ENCODE results near the gene PCCB.
"Not testable (repeated sequence)": the region's sequence is repeated elsewhere in the genome, so short reads cannot be mapped to it uniquely, and the experiment has no call there.

Gene PCCB

GRCh38 chr3:136250059-136250902 lies at the start of gene PCCB:
TSS of gene PCCB (plus strand) at chr3:136250340. CDS start at chr3:136250376, 36 bp downstream.
- peak; percentile 86 for DNase-seq (ENCODE audit: low read depth)

DNA sequence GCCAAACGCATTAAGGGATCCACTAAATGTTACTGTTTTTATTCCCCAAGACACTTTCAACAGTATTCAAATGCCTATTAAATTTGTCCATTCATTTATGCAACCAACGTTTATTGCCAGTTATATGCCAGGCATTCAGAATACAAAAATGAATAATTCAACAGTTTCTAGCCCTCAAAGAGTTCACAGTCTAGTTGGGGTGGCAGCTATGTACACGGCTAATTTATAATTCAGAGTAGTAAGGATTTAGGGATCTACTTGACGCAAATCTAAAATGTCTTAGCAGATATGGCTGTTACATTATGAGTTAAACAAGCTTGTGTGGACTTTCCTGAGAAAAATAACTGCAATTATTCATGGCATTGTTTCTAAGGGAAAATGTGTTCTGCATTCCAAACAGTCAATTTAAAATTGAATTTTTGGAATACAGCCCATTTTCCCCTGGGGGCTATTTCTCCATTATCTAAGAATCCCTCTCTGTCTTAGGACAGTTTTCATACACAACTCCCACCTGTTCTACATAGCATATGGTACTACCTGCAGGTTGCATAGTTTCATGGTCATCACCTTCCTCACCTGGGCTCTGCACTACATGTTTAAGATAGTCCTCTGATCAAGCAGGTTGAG lies 42.5 kb upstream of the PCCB start:
- DNase-seq (ENCODE audit: low read depth) = no peak

- DNase-seq (ENCODE audit: low read depth) = no peak
Observed at GRCh38 chr3:136209921-136210320, 40.2 kb upstream of the PCCB start.

DNA sequence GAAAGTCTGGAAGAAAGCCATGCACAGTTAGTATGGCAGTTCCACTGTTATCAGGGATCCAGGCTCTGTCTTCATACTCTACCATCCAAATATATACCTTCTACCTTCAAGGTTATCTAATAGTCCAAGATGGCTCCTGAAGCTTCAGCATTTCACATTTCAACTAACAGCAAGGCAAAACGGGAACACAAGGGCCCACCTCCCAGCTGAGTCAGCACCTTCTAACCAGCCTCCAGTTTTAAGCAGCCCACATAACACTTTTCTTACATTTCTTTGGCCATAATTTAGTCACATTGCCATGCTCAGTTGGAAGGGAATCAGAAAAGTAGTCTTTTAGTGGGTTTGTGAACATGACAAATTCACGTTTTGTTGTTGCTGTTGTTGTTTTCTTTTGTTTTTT lies 38.6 kb upstream of the PCCB start:
- DNase-seq (ENCODE audit: low read depth) = no peak

DNA sequence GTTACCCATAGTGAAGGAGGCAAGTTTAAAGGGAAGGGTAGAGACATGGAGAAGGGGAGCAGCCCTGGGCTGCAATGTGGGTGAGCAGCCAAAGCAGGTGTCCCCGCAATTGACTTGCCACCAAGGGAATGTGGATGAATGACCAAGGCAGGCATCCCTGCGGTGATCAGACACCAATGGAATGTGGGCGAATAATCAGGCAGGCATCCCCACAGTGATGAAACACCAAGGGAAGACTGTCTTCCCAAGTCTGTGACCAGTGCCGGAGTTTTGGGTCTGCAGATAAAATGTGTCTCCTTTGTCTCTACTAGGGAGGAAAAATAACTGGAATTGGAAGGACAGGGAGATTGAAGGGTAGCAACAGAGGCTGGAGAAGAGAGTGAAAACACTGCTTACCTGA lies 27.4 kb upstream of the PCCB start:
- not testable (repeated sequence) for DNase-seq (ENCODE audit: low read depth)

DNA sequence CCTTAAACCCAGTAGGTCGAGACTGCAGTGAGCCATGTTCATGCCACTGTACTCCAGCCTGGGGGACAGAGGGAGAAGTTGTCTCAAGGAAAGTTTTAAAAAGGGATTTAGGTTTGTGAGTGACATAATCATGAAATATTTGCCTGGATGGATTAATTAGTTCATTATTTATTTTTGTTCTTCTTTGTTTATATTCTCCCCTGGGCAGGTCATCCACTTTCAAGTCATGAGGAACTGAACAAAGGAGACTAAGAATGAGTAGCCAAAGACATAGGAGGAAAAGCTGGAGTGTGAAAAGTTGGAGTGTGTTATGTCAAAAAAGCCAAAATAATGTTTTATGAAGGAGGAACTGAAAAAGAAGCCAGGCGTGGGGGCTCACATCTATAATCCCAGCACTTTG lies 17.7 kb upstream of the PCCB start:
- DNase-seq (ENCODE audit: low read depth) = no peak

DNA sequence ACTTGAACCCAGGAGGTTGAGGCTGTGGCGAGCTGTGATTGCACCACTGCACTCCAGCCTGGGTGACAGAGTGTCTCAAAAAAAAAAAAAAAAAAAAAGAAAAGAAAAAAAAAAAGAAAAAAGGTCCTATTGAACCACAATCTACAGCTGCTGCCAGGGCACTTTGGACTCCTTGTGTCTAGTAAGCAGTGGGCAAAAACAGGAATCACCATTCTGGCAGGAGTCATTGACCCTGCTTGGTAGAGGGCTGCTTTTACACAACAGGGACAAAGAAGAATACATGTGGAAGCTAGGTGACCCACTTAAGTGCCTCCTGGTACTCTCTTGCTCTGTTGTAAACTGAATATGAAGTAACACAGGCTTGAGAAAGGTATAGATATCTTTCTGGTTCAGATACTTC lies 14.6 kb upstream of the PCCB start:
- no peak for DNase-seq (ENCODE audit: low read depth)

DNA sequence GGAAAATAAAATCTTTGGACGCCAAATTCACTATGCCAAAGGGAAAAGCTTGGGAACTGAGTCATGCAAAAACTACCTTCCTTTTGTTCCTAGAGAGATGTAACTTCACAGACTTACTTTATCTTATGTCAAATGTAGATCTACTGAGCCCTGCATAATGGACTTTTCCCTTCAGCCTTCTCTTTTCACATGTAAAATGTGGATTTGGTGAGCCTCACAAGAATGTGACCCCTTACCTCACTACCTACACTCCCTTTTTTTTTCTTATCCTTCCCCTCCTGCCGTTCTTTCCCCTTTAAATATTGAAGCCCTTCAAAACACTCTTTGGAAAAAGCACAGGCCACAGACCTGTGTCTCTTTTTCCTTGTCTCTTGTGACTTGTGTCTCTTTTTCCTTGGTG lies 14.0 kb upstream of the PCCB start:
- DNase-seq (ENCODE audit: low read depth) = no peak

DNA sequence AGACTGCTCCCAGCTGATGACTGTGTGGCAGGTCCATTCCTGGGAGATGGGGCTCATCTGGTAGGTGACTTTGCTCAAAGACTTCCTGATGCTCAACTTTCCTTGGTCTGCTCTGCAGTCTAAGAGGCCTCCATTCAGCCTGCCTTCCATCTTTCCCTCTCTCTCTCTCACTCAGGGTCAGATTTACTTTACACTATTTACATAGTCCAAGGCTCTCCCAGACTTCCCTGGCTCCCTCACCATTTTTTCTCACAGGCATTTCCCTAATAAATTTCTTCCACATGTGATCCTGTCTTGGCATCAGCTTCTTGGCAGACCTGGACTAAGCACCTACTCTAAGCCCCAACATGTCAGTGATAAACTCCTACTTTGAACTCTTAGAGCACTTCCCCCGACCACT lies 13.0 kb upstream of the PCCB start:
- no peak for DNase-seq (ENCODE audit: low read depth)

- no peak for DNase-seq (ENCODE audit: low read depth)
Observed at GRCh38 chr3:136237961-136238649, 12.0 kb upstream of the PCCB start.

GRCh38 chr3:136239094-136239493 lies 11.0 kb upstream of the PCCB start:
- DNase-seq (ENCODE audit: low read depth) = no peak

DNA sequence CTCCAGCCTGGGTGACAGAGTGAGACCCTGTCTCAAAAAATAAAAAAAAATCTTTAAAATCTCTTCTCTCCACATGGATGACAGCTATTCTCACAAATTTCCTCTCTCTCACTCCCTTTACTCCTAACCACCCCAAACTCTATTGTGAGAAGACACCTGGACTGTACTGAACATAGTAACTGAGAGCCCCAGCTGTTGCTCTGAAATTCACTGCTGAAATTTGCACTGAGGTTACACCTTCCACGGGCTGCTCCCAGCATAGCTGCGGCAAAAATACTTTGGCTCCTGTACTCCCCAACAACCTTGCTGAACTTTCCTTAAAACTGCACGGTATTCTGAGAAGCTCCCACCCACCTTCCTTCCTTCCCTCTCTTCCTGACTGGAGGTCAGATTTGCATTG lies 4.4 kb upstream of the PCCB start:
- DNase-seq (ENCODE audit: low read depth) = no peak

GRCh38 chr3:136247436-136247835 lies 2.7 kb upstream of the PCCB start:
- DNase-seq (ENCODE audit: low read depth) = no peak

- no peak for DNase-seq (ENCODE audit: low read depth)
Observed at GRCh38 chr3:136247855-136248590, 2.1 kb upstream of the PCCB start.

DNA sequence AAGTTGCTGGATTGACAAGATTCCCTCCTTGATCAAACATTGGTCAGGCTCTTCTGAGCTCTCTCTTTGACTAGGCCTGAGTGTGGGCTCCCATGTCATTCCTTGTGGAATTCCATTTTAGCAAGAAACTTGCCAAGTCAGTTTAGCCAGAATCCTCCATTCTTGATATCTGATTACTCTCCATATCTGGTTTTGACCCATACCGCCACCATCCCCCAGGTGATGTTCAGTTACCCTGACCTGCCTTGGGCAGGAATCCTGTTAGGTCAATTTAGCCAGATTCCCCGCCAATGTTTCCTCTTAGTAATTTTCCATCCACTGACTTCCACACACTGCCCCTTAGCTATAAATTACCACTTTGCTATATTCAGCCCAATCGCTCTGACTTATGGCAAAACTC lies 1.0 kb upstream of the PCCB start:
- DNase-seq (ENCODE audit: low read depth) = no peak

GRCh38 chr3:136249593-136249992 lies 547 bp upstream of the PCCB start:
- DNase-seq (ENCODE audit: low read depth) = no peak

DNA sequence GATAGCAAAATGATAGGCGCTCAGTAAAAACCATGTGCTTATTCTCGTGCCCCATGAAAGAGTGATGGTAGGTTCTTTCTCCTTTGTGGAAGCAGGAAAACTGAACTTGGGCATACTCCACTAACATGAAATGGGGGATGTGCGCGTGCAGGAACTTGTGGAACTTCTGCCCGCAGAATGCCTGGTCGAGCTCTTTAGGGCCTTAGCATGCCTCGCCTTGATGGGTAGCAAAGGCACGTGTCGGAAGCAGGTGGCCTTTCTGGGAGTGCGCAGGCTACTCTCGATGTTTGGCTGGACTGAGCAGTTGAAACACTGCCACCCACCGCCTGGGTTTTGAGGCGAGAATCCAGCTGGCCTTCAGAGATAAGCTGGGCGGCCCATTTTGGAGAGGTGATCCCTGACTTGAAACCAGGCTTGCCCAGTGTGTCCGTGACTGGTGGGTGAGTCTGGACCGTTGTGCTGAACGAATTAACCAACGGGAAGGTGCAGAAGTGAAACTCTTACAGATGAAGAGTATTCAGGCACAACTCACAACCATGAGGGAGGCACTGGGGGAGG lies 842 bp downstream of the PCCB start:
- DNase-seq (ENCODE audit: low read depth) = no peak

DNA sequence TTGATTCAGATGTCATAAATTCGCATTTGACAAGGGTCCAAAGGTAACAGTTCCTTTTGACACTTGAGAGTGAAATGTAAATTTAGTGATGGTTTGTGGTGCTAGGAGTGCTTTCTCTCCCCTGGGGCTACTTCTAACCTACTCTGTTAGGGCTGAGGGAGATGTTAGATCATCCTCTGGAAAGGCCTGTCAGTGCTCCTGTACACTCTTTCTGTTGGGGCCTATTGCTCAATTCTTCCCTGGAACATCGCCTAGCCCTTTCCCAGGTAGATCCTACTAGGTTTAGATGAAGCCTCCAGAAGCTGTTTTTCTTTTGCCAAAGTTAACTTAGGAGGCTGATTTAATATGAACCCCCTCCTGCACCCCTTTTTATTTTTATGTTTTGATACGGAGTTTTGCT lies 1.4 kb downstream of the PCCB start:
- no peak for DNase-seq (ENCODE audit: low read depth)

- no peak for DNase-seq (ENCODE audit: low read depth)
Observed at GRCh38 chr3:136255672-136256406, 5.7 kb downstream of the PCCB start.

DNA sequence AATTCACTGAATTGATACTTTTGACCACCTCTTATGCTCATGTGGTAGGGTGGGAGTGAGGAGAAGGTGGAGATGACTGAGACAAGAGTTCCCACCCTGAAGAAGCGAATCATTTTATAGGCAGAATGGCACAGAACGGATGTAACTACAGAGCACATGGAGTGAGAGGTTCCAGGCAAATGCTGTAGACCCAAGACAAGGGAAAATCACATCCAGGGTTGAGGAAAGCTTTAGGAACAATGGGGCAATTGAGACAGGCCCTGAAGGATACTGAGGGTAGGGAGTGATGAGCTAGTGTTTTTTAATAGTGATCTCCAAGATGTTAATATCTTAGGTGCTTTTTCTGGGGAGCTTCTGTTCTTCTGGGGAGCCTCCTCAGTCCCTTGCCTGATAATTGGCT lies 8.1 kb downstream of the PCCB start:
- DNase-seq (ENCODE audit: low read depth) = no peak

GRCh38 chr3:136261826-136262225 lies 11.7 kb downstream of the PCCB start:
- no peak for DNase-seq (ENCODE audit: low read depth)

Measured in stimulated activated CD8-positive, alpha-beta memory T cell treated with anti-CD3 and anti-CD28 coated beads, Interleukin-12 subunit alpha, Interleukin-12 subunit beta, amount 100 ng/mL, for 1 hour (primary cell).